ENCODE data around the gene SCGN. TPM values are rescaled to one million over a fixed set of nuclear protein-coding genes. Genes with fewer than 3 reads are reported as not detected.

The SCGN gene
- total RNA-seq, 1 donor from 2014 or later: 47.1 TPM

DNA sequence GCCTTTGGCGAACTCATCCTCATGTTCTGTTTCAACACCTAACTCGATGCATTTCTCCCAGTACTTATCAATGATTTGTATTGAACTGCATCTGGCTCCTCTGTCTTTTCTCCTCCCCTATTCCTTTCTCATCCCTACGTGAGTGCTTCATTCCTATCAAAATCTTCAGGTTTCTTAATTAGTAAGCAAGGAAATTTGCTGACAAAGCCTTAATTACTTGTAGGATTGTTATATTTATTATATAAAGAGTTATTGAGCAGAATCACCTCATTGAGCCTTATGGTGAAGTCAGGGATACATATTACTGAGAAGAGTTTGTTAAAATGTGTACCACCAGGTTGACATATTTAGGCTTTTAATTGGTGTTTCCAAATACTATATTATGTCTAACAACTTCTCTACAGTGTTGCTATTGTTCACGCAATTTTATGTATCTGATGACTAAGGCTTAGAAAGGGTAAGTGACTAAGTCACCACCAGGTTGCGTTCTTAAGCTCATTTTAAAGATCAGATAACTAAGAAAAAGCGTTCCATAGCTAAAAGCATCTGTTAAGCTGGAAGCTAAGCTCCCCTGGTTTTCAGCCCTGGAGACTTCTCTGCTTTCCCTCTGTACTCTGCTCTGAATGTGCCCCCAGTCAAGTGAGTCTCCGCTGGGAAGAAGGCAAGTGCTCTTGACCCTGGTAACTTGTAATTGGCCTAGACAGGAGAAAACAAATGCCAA, 18.9 kb downstream of the SCGN start:
- Mint-ChIP-seq H3K27me3 (peaks cover 3% of the 10 kb centered on the region), H3K36me3 (no peaks in the 10 kb centered on the region), H3K27ac (peak overlapping the region; percentile 74), H3K4me1 (ENCODE audit: unreplicated experiment) (peaks cover 4% of the 10 kb centered on the region), H3K9me3 (no peaks in the 10 kb centered on the region), H3K4me3 (no peak overlapping the region)
- TF ChIP-seq, protein P1, sequence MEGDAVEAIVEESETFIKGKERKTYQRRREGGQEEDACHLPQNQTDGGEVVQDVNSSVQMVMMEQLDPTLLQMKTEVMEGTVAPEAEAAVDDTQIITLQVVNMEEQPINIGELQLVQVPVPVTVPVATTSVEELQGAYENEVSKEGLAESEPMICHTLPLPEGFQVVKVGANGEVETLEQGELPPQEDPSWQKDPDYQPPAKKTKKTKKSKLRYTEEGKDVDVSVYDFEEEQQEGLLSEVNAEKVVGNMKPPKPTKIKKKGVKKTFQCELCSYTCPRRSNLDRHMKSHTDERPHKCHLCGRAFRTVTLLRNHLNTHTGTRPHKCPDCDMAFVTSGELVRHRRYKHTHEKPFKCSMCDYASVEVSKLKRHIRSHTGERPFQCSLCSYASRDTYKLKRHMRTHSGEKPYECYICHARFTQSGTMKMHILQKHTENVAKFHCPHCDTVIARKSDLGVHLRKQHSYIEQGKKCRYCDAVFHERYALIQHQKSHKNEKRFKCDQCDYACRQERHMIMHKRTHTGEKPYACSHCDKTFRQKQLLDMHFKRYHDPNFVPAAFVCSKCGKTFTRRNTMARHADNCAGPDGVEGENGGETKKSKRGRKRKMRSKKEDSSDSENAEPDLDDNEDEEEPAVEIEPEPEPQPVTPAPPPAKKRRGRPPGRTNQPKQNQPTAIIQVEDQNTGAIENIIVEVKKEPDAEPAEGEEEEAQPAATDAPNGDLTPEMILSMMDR (conservative IDR thresholded peaks at IDR 0.05): no peak
- no peak for DNase-seq (ENCODE audit: extremely low spot score, unreplicated experiment)

DNA sequence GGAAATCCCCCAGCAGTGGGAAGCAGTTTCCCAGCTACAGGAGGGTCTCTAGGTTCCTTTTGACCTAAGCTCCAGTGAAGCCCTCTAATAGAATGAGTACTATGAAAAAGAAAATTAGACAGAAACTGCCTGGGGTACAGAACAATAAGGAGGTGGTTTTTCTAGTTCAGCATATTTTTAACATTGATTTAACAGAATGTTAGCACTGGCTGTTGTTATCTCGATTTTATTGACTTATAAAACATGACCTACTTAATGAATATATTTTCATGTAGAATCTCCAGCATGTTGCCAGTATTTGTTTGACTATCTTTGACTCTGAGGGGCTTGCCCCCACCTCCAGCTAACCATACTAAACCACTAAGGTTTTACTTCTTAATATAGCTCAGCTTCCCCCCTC, 19.6 kb downstream of the SCGN start:
- Mint-ChIP-seq H3K27me3 (peaks cover 3% of the 10 kb centered on the region), H3K4me3 (no peak overlapping the region), H3K4me1 (ENCODE audit: unreplicated experiment) (peaks cover 4% of the 10 kb centered on the region), H3K27ac (peak overlapping the region; percentile 74), H3K9me3 (no peaks in the 10 kb centered on the region), H3K36me3 (no peaks in the 10 kb centered on the region)
- DNase-seq (ENCODE audit: extremely low spot score, unreplicated experiment): no peak
- TF ChIP-seq, protein P1 (conservative IDR thresholded peaks at IDR 0.05): no peak

GRCh38 chr6:25675167-25675566, 23.2 kb downstream of the SCGN start:
- Mint-ChIP-seq H3K27ac (no peak overlapping the region), H3K27me3 (peaks cover 3% of the 10 kb centered on the region), H3K9me3 (no peaks in the 10 kb centered on the region), H3K4me3 (no peak overlapping the region), H3K36me3 (no peaks in the 10 kb centered on the region), H3K4me1 (ENCODE audit: unreplicated experiment) (peaks cover 4% of the 10 kb centered on the region)
- TF ChIP-seq, protein P1 (conservative IDR thresholded peaks at IDR 0.05): no peak
- no peak for DNase-seq (ENCODE audit: extremely low spot score, unreplicated experiment)

DNA sequence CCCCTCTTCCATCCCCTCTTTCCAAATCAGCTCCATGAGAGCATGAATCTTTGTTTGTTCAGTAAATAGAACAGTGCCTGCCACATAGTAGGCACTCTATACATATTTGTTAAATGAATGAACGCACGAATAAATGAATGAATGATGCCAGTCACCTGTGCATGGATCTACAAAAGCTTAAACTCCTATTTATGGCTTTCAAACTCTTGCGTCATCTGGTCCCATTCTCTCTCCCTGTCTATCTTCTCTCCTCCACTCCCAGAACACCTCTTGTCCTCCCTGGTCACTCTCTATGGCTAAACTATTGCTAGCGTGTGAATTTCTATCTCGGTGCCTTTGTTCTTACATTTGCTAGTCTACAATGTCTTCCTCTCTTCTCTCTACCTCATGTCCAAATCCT, 24.8 kb downstream of the SCGN start:
- peaks cover 3% of the 10 kb centered on the region for H3K27me3 Mint-ChIP-seq
- H3K4me1 Mint-ChIP-seq (ENCODE audit: unreplicated experiment): no peaks in the 10 kb centered on the region
- H3K36me3 Mint-ChIP-seq: no peaks in the 10 kb centered on the region
- TF ChIP-seq, protein P1 (conservative IDR thresholded peaks at IDR 0.05): no peak
- H3K27ac Mint-ChIP-seq: no peak overlapping the region
- no peak for DNase-seq (ENCODE audit: extremely low spot score, unreplicated experiment)
- H3K4me3 Mint-ChIP-seq: no peak overlapping the region
- H3K9me3 Mint-ChIP-seq: no peaks in the 10 kb centered on the region

DNA sequence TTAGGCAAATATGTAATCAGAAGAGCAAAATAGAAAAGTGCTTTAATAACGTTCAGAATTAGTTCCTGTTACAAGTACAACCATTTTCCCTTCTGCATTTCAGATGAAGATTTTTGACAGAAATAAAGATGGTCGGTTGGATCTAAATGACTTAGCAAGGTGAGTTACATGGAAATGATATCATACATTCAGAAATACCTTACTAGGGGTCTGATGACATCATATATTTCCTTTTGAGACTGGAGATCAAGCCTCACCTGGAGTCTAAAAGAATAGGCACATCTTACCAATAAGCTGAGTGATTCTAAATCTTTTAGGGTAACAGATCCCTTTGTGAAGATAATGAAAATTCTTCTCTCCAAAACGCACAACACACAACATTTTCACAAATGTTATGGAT, 29.8 kb downstream of the SCGN start:
- Mint-ChIP-seq H3K4me3 (no peak overlapping the region), H3K9me3 (no peaks in the 10 kb centered on the region), H3K27ac (no peak overlapping the region), H3K36me3 (no peaks in the 10 kb centered on the region), H3K27me3 (no peaks in the 10 kb centered on the region), H3K4me1 (ENCODE audit: unreplicated experiment) (no peaks in the 10 kb centered on the region)
- TF ChIP-seq, protein P1 (conservative IDR thresholded peaks at IDR 0.05): no peak
- DNase-seq (ENCODE audit: extremely low spot score, unreplicated experiment): no peak

Data from type B pancreatic cell (in vitro differentiated cells).